Measurements from ENCODE around the gene GJA4. TPM values are rescaled to one million over a fixed set of nuclear protein-coding genes. Genes with fewer than 3 reads are reported as not detected.

Gene GJA4
- total RNA-seq, 1 experiment from 2014 or later: 1.4 TPM

DNA sequence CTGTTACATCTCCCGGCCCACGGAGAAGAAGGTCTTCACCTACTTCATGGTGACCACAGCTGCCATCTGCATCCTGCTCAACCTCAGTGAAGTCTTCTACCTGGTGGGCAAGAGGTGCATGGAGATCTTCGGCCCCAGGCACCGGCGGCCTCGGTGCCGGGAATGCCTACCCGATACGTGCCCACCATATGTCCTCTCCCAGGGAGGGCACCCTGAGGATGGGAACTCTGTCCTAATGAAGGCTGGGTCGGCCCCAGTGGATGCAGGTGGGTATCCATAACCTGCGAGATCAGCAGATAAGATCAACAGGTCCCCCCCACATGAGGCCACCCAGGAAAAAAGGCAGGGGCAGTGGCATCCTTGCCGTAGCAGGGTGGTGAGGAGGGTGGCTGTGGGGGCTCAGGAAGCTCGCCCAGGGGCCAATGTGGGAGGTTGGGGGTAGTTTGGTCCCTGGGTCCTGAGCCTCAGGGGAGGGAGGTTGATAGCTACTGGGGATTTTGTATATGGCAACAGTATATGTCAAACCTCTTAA is 31.0 kb upstream of the GJA4 start:
- H3K9me3 ChIP-seq (ENCODE audit: control insufficient read depth, low read depth, low read length): no peaks in the 10 kb centered on the region
- H3K27ac Mint-ChIP-seq: no peak overlapping the region
- H3K23ac ChIP-seq (ENCODE audit: insufficient read length, low read depth, low read length): no peak overlapping the region
- no peak overlapping the region for H2BK15ac ChIP-seq (ENCODE audit: low read depth, low read length)
- peaks cover 6% of the 10 kb centered on the region for H3K27me3 Mint-ChIP-seq (ENCODE audit: low read depth)
- no peak overlapping the region for H2AFZ ChIP-seq (ENCODE audit: low read length)
- H3T11ph ChIP-seq (ENCODE audit: low read length): no peak overlapping the region
- no peak overlapping the region for H2BK120ac ChIP-seq (ENCODE audit: low read depth, low read length, poor library complexity, severe bottlenecking)
- no peak overlapping the region for H3K27ac ChIP-seq (ENCODE audit: insufficient read length, low read depth, low read length)
- peaks cover 22 to 24% of the 10 kb centered on the region in 2 experiments for H3K4me1 Mint-ChIP-seq
- no peak overlapping the region for H3K9ac ChIP-seq (ENCODE audit: extremely low read depth, insufficient read length, low read length)
- H3K4ac ChIP-seq (ENCODE audit: low read depth, low read length): no peak overlapping the region
- H3K56ac ChIP-seq (ENCODE audit: insufficient read length, low read depth, low read length): no peak overlapping the region
- H4K8ac ChIP-seq (replicated peaks; ENCODE audit: insufficient read length, low read depth, low read length): no peak overlapping the region
- H4K91ac ChIP-seq (ENCODE audit: insufficient read length, low read depth, low read length): no peak overlapping the region
- no peaks in the 10 kb centered on the region; a peak in 1 of 5 replicates for H3K9me3 Mint-ChIP-seq
- H3K14ac ChIP-seq (ENCODE audit: insufficient read depth, low read length): no peak overlapping the region
- no peaks in the 10 kb centered on the region for H3K79me2 ChIP-seq (ENCODE audit: insufficient read depth, low read length)
- H3K18ac ChIP-seq (ENCODE audit: insufficient read length, low read depth, low read length): no peak overlapping the region
- peaks cover 6% of the 10 kb centered on the region; the same call in 1 of the 2 replicates for H3K4me1 ChIP-seq (ENCODE audit: insufficient read depth, low read length)
- no peaks in the 10 kb centered on the region for H3K27me3 ChIP-seq (ENCODE audit: insufficient read depth, low read length)
- no peak overlapping the region for H2BK5ac ChIP-seq (ENCODE audit: insufficient read length, low read length)
- no peaks in the 10 kb centered on the region for H3K79me1 ChIP-seq (ENCODE audit: insufficient read depth, low read depth, low read length, poor library complexity, severe bottlenecking)
- no peak for DNase-seq
- no peaks in the 10 kb centered on the region; a peak in 1 of 7 replicates for H3K36me3 Mint-ChIP-seq (ENCODE audit: insufficient read depth in 1 of 3, low read depth in 3 of 3)
- no peak overlapping the region for H3K4me3 Mint-ChIP-seq
- no CpG with 5 or more reads among the region's 13 CpGs for WGBS (ENCODE audit: extremely low coverage, insufficient read length, low lambda C conversion rate)
- no peak overlapping the region for H2BK20ac ChIP-seq (ENCODE audit: low read depth, low read length, poor library complexity, severe bottlenecking)
- H3K23me2 ChIP-seq (ENCODE audit: insufficient read length, low read depth, low read length, poor library complexity, severe bottlenecking): no peaks in the 10 kb centered on the region
- no peak overlapping the region for H2BK12ac ChIP-seq (ENCODE audit: insufficient read length, low read depth, low read length)
- H4K20me1 ChIP-seq (ENCODE audit: control insufficient read depth, insufficient read depth, insufficient read length): no peaks in the 10 kb centered on the region
- no peak overlapping the region for H3K4me2 ChIP-seq (ENCODE audit: insufficient read depth, insufficient read length, low read length)
- no peak overlapping the region for H4K5ac ChIP-seq (ENCODE audit: insufficient read length, low read depth, low read length)
- H2AK5ac ChIP-seq (ENCODE audit: insufficient read length, low read length): no peak overlapping the region
- TF ChIP-seq, protein P1, sequence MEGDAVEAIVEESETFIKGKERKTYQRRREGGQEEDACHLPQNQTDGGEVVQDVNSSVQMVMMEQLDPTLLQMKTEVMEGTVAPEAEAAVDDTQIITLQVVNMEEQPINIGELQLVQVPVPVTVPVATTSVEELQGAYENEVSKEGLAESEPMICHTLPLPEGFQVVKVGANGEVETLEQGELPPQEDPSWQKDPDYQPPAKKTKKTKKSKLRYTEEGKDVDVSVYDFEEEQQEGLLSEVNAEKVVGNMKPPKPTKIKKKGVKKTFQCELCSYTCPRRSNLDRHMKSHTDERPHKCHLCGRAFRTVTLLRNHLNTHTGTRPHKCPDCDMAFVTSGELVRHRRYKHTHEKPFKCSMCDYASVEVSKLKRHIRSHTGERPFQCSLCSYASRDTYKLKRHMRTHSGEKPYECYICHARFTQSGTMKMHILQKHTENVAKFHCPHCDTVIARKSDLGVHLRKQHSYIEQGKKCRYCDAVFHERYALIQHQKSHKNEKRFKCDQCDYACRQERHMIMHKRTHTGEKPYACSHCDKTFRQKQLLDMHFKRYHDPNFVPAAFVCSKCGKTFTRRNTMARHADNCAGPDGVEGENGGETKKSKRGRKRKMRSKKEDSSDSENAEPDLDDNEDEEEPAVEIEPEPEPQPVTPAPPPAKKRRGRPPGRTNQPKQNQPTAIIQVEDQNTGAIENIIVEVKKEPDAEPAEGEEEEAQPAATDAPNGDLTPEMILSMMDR (conservative IDR thresholded peaks at IDR 0.05): no peak
